Measurements from ENCODE around the gene NPTN. TPM values are rescaled to one million over a fixed set of nuclear protein-coding genes. Genes with fewer than 3 reads are reported as not detected.

NPTN gene
- total and polyA plus RNA-seq, 2 experiments from 2014 or later = 56.3 to 113 TPM

GRCh38 chr15:73538123-73538522 is 95.1 kb downstream of the NPTN start:
- ATAC-seq = no peak
- H3K4me3 Mint-ChIP-seq = no peak overlapping the region

More at GRCh38 chr15:73538123-73538522, 95.1 kb downstream of the NPTN start:
- Histone ChIP-seq H3K9me2 (ENCODE audit: insufficient read depth) (no peaks in the 10 kb centered on the region), H3K27me3 (ENCODE audit: insufficient read depth) (no peaks in the 10 kb centered on the region), H3F3A (replicated peaks; ENCODE audit: low read depth) (no peaks in the 10 kb centered on the region), H3K4me2 (no peak overlapping the region), H3K36me3 (ENCODE audit: insufficient read depth) (no peaks in the 10 kb centered on the region), H3K27ac (ENCODE audit: low read depth) (no peak overlapping the region), H3K4me3 (no peak overlapping the region), H4K20me1 (replicated peaks; ENCODE audit: insufficient read depth) (no peaks in the 10 kb centered on the region), H2AFZ (no peak overlapping the region), H3K79me2 (replicated peaks; ENCODE audit: insufficient read depth) (no peaks in the 10 kb centered on the region), H3K4me1 (ENCODE audit: insufficient read depth) (no peaks in the 10 kb centered on the region)
- H3K9me3 Mint-ChIP-seq = no peaks in the 10 kb centered on the region
- no peaks in the 10 kb centered on the region for H3K4me1 Mint-ChIP-seq
- H3K27ac Mint-ChIP-seq = no peak overlapping the region
- no peaks in the 10 kb centered on the region for H3K27me3 Mint-ChIP-seq (ENCODE audit: insufficient read depth, low read depth, poor library complexity)
- TF ChIP-seq ZNF114 (CRISPR knock-in tag; IDR thresholded peaks at IDR 0.05) (no peak), ZNF331 (CRISPR knock-in tag; IDR thresholded peaks at IDR 0.05; ENCODE audit: low read depth) (no peak), NANOG (IDR thresholded peaks at IDR 0.05; ENCODE audit: borderline replicate concordance) (no peak), ETS1 (IDR thresholded peaks at IDR 0.05) (no peak), STAT1 (IDR thresholded peaks at IDR 0.05; ENCODE audit: unreplicated experiment) (no peak), REST (IDR thresholded peaks at IDR 0.05; ENCODE audit: unreplicated experiment) (no peak), JUNB (IDR thresholded peaks at IDR 0.05; ENCODE audit: unreplicated experiment) (no peak), POLR2AphosphoS5 (IDR thresholded peaks at IDR 0.05; ENCODE audit: low read depth) (no peak), EZH2phosphoT487 (IDR thresholded peaks at IDR 0.05; ENCODE audit: unreplicated experiment) (no peak), ZNF462 (CRISPR knock-in tag; IDR thresholded peaks at IDR 0.05) (no peak), CTCF (conservative IDR thresholded peaks at IDR 0.05; ENCODE audit: low read depth in 2 of 2) (no peak), CREB1 (CRISPR knock-in tag; IDR thresholded peaks at IDR 0.05; ENCODE audit: low read depth) (no peak), EZH2 (IDR thresholded peaks at IDR 0.05; ENCODE audit: low read depth, unreplicated experiment) (no peak)
- H3K36me3 Mint-ChIP-seq (ENCODE audit: low read depth) = no peaks in the 10 kb centered on the region
- no peak for DNase-seq (ENCODE audit: low spot score)

Data from GM23338 (cell line).